ENCODE results near the gene GSG1L2. TPM values are rescaled to one million over a fixed set of nuclear protein-coding genes. Genes with fewer than 3 reads are reported as not detected.

The GSG1L2 gene
- total RNA-seq, 1 experiment from 2014 or later, result not detected

DNA sequence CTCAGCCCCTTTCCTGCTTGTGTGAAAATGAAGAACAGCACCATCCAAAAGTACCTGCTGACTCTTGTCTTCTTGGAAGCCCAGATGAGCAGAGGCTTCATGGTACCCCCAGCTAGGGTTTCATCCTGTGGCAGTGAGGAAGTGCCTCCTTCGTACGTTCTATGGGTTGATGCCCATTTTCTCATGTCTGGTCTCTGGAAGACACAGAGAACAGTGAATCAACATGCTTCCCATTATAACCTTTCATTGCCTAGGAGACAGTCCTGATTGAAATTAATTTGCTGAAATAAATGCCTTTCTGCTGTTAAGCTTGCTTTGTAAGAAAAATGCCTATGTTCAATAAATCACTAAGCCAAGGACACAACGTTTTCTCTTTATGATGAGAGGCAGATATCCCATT is 46.7 kb upstream of the GSG1L2 start:
- Histone ChIP-seq H3K9me2 (ENCODE audit: insufficient read depth) (no peaks in the 10 kb centered on the region), H3K9ac (ENCODE audit: low read length) (no peak overlapping the region), H3K4me2 (ENCODE audit: low read length) (no peak overlapping the region), H3K9me3 (ENCODE audit: control insufficient read depth in 1 of 2, insufficient read depth in 1 of 2, low read depth in 1 of 2, low read length in 2 of 2) (no peaks in the 10 kb centered on the region), H3K4me3 (replicated peaks in 1 of 2; ENCODE audit: low read depth in 1 of 2, low read length in 2 of 2) (no peak overlapping the region), H3K4me1 (ENCODE audit: control insufficient read depth in 1 of 2, insufficient read depth in 2 of 2, low read length in 2 of 2) (no peaks in the 10 kb centered on the region), H3K79me2 (ENCODE audit: insufficient read depth, low read length) (no peaks in the 10 kb centered on the region), H2AFZ (ENCODE audit: low read depth, low read length, poor library complexity, severe bottlenecking) (no peak overlapping the region), H3K27me3 (ENCODE audit: insufficient read depth, low read length) (no peaks in the 10 kb centered on the region), H4K20me1 (ENCODE audit: insufficient read depth) (no peaks in the 10 kb centered on the region), H3K36me3 (ENCODE audit: control insufficient read depth in 1 of 2, insufficient read depth in 2 of 2, low read length in 2 of 2) (no peaks in the 10 kb centered on the region), H3K27ac (ENCODE audit: low read depth, low read length) (no peak overlapping the region)
- ATAC-seq (no peak), DNase-seq (ENCODE audit: low read depth, low spot score) (no peak)
- no TSS peak for BruUV-seq (replicated peaks)
- ChIA-PET RAD21 (ENCODE audit: low non-redundant PET in 1 of 2, low total read pairs in 2 of 2, uncharacterized antibody in 2 of 2, unreplicated experiment in 2 of 2) (no interaction called here), POLR2A (no interaction called here), CTCF (no interaction called here)
- intact Hi-C loops (cut with micrococcal nuclease), result no loop called here
- no peak for TF ChIP-seq ELF1 (IDR thresholded peaks at IDR 0.05; ENCODE audit: borderline replicate concordance, low read depth)
- TF ChIP-seq, protein P1, sequence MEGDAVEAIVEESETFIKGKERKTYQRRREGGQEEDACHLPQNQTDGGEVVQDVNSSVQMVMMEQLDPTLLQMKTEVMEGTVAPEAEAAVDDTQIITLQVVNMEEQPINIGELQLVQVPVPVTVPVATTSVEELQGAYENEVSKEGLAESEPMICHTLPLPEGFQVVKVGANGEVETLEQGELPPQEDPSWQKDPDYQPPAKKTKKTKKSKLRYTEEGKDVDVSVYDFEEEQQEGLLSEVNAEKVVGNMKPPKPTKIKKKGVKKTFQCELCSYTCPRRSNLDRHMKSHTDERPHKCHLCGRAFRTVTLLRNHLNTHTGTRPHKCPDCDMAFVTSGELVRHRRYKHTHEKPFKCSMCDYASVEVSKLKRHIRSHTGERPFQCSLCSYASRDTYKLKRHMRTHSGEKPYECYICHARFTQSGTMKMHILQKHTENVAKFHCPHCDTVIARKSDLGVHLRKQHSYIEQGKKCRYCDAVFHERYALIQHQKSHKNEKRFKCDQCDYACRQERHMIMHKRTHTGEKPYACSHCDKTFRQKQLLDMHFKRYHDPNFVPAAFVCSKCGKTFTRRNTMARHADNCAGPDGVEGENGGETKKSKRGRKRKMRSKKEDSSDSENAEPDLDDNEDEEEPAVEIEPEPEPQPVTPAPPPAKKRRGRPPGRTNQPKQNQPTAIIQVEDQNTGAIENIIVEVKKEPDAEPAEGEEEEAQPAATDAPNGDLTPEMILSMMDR (IDR thresholded peaks at IDR 0.05 in 2 of 3, conservative IDR thresholded peaks at IDR 0.05 in 1 of 3; ENCODE audit: borderline replicate concordance in 1 of 3, insufficient read depth in 1 of 3, low read depth in 2 of 3, low read length in 2 of 3), result no peak

DNA sequence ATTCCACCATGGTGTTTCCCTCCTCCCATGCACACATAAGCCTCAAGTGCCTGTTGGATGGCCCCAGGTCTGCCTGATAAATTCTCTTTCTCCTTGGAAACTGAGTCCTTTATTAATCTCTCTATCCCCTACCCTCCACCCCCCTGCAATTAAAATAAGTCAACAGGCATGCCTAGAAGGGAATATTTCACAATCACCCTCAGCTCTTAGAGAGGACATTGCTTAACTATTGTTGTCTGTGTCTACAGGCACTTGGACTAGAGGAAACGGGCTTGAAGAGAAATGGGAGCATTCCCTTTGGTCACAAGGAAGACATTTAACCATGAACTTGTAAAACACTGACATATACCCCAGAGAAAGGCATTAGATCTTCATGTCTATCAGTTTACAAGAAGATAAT is 43.7 kb upstream of the GSG1L2 start:
- H3K9me2 ChIP-seq (ENCODE audit: insufficient read depth), result no peaks in the 10 kb centered on the region
- 0 out of 4 replicates have a peak, but pooled peaks cover 0 to 4% of the 10 kb centered on the region in 2 experiments for H3K9me3 ChIP-seq (ENCODE audit: control insufficient read depth in 1 of 2, insufficient read depth in 1 of 2, low read depth in 1 of 2, low read length in 2 of 2)
- ChIA-PET RAD21 (ENCODE audit: low non-redundant PET in 1 of 2, low total read pairs in 2 of 2, uncharacterized antibody in 2 of 2, unreplicated experiment in 2 of 2) (no interaction called here), POLR2A (no interaction called here), CTCF (no interaction called here)
- no peak overlapping the region for H2AFZ ChIP-seq (ENCODE audit: low read depth, low read length, poor library complexity, severe bottlenecking)
- DNase-seq (ENCODE audit: low read depth, low spot score), result no peak
- no peaks in the 10 kb centered on the region for H3K36me3 ChIP-seq (ENCODE audit: control insufficient read depth in 1 of 2, insufficient read depth in 2 of 2, low read length in 2 of 2)
- H3K27me3 ChIP-seq (ENCODE audit: insufficient read depth, low read length), result no peaks in the 10 kb centered on the region
- H3K9ac ChIP-seq (ENCODE audit: low read length), result no peak overlapping the region
- H3K4me2 ChIP-seq (ENCODE audit: low read length), result no peak overlapping the region
- H3K27ac ChIP-seq (ENCODE audit: low read depth, low read length), result no peak overlapping the region
- no peak overlapping the region for H3K4me3 ChIP-seq (replicated peaks in 1 of 2; ENCODE audit: low read depth in 1 of 2, low read length in 2 of 2)
- no peaks in the 10 kb centered on the region for H3K4me1 ChIP-seq (ENCODE audit: control insufficient read depth in 1 of 2, insufficient read depth in 2 of 2, low read length in 2 of 2)
- intact Hi-C loops (cut with micrococcal nuclease), result no loop called here
- TF ChIP-seq, protein P2, sequence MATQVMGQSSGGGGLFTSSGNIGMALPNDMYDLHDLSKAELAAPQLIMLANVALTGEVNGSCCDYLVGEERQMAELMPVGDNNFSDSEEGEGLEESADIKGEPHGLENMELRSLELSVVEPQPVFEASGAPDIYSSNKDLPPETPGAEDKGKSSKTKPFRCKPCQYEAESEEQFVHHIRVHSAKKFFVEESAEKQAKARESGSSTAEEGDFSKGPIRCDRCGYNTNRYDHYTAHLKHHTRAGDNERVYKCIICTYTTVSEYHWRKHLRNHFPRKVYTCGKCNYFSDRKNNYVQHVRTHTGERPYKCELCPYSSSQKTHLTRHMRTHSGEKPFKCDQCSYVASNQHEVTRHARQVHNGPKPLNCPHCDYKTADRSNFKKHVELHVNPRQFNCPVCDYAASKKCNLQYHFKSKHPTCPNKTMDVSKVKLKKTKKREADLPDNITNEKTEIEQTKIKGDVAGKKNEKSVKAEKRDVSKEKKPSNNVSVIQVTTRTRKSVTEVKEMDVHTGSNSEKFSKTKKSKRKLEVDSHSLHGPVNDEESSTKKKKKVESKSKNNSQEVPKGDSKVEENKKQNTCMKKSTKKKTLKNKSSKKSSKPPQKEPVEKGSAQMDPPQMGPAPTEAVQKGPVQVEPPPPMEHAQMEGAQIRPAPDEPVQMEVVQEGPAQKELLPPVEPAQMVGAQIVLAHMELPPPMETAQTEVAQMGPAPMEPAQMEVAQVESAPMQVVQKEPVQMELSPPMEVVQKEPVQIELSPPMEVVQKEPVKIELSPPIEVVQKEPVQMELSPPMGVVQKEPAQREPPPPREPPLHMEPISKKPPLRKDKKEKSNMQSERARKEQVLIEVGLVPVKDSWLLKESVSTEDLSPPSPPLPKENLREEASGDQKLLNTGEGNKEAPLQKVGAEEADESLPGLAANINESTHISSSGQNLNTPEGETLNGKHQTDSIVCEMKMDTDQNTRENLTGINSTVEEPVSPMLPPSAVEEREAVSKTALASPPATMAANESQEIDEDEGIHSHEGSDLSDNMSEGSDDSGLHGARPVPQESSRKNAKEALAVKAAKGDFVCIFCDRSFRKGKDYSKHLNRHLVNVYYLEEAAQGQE (IDR thresholded peaks at IDR 0.05; ENCODE audit: low read depth), result no peak
- no peak for TF ChIP-seq SP1 (IDR thresholded peaks at IDR 0.05; ENCODE audit: low read depth)
- TF ChIP-seq RAD21 (IDR thresholded peaks at IDR 0.05; ENCODE audit: low read depth), result no peak
- TF ChIP-seq EZH2phosphoT487 (IDR thresholded peaks at IDR 0.05; ENCODE audit: borderline replicate concordance), result no peak
- TF ChIP-seq TCF7L2 (IDR thresholded peaks at IDR 0.05; ENCODE audit: borderline replicate concordance, extremely low read depth, insufficient read depth, insufficient read length), result no peak
- TF ChIP-seq CEBPB (IDR thresholded peaks at IDR 0.05; ENCODE audit: low read depth), result no peak
- no peak for TF ChIP-seq CBX3 (IDR thresholded peaks at IDR 0.05; ENCODE audit: low read depth)
- no peak for TF ChIP-seq ELF1 (IDR thresholded peaks at IDR 0.05; ENCODE audit: borderline replicate concordance, low read depth)
- no peak for TF ChIP-seq ZFX (IDR thresholded peaks at IDR 0.05)
- BruUV-seq (replicated peaks), result no TSS peak
- no peak for ATAC-seq
- H3K79me2 ChIP-seq (ENCODE audit: insufficient read depth, low read length), result no peaks in the 10 kb centered on the region
- no peaks in the 10 kb centered on the region for H4K20me1 ChIP-seq (ENCODE audit: insufficient read depth)
